ENCODE data around the gene SMAP1.

The SMAP1 gene

GRCh38 chr6:70629929-70630328 is 37.8 kb upstream of the SMAP1 start:
- Histone ChIP-seq H3K4me3 (no peak overlapping the region), H3K4me1 (no peaks in the 10 kb centered on the region), H3K27me3 (no peaks in the 10 kb centered on the region), H3K36me3 (no peaks in the 10 kb centered on the region), H3K9me3 (peaks cover 0 to 3% (median 0%) of the 10 kb centered on the region in 3 donors), H3K27ac (no peak overlapping the region)
- no peak for DNase-seq
- TF ChIP-seq CTCF (IDR thresholded peaks at IDR 0.05), result no peak
- intact Hi-C loops (cut with DNase I; ENCODE audit: low total_unique reads), result no loop called here

GRCh38 chr6:70633870-70634269 is 33.8 kb upstream of the SMAP1 start:
- H3K27ac ChIP-seq, result no peak overlapping the region
- H3K27me3 ChIP-seq, result no peaks in the 10 kb centered on the region
- H3K9me3 ChIP-seq, result no peaks in the 10 kb centered on the region
- H3K36me3 ChIP-seq, result no peaks in the 10 kb centered on the region
- intact Hi-C loops (cut with DNase I; ENCODE audit: low total_unique reads), result no loop called here
- no peaks in the 10 kb centered on the region for H3K4me1 ChIP-seq
- no peak for DNase-seq
- no peak for TF ChIP-seq CTCF (IDR thresholded peaks at IDR 0.05)
- no peak overlapping the region for H3K4me3 ChIP-seq

GRCh38 chr6:70636596-70636995 is 31.1 kb upstream of the SMAP1 start:
- intact Hi-C loops (cut with DNase I; ENCODE audit: low total_unique reads), result no loop called here
- no peak for TF ChIP-seq CTCF (IDR thresholded peaks at IDR 0.05)
- Histone ChIP-seq H3K4me1 (no peaks in the 10 kb centered on the region), H3K27me3 (no peaks in the 10 kb centered on the region), H3K36me3 (no peaks in the 10 kb centered on the region), H3K27ac (no peak overlapping the region), H3K9me3 (no peaks in the 10 kb centered on the region), H3K4me3 (no peak overlapping the region)
- no peak for DNase-seq

GRCh38 chr6:70638468-70638867 is 29.2 kb upstream of the SMAP1 start:
- no peak overlapping the region for H3K4me3 ChIP-seq
- no peak for DNase-seq
- intact Hi-C loops (cut with DNase I; ENCODE audit: low total_unique reads), result no loop called here
- no peak for TF ChIP-seq CTCF (IDR thresholded peaks at IDR 0.05)
- H3K36me3 ChIP-seq, result no peaks in the 10 kb centered on the region
- no peak overlapping the region for H3K27ac ChIP-seq
- no peaks in the 10 kb centered on the region for H3K27me3 ChIP-seq
- no peaks in the 10 kb centered on the region for H3K9me3 ChIP-seq
- no peaks in the 10 kb centered on the region for H3K4me1 ChIP-seq

GRCh38 chr6:70651326-70651905 is 16.3 kb upstream of the SMAP1 start:
- H3K36me3 ChIP-seq, result no peaks in the 10 kb centered on the region
- no peak overlapping the region for H3K27ac ChIP-seq
- intact Hi-C loops (cut with DNase I; ENCODE audit: low total_unique reads), result no loop called here
- no peaks in the 10 kb centered on the region for H3K27me3 ChIP-seq
- no peaks in the 10 kb centered on the region for H3K4me1 ChIP-seq
- DNase-seq, result no peak
- no peaks in the 10 kb centered on the region for H3K9me3 ChIP-seq
- no peak for TF ChIP-seq CTCF (IDR thresholded peaks at IDR 0.05)
- H3K4me3 ChIP-seq, result no peak overlapping the region

- Histone ChIP-seq H3K36me3 (no peaks in the 10 kb centered on the region), H3K27me3 (no peaks in the 10 kb centered on the region), H3K4me1 (no peaks in the 10 kb centered on the region), H3K4me3 (no peak overlapping the region), H3K9me3 (no peaks in the 10 kb centered on the region), H3K27ac (no peak overlapping the region)
- TF ChIP-seq CTCF (IDR thresholded peaks at IDR 0.05), result no peak
- DNase-seq, result no peak
- intact Hi-C loops (cut with DNase I; ENCODE audit: low total_unique reads), result no loop called here
Observed at GRCh38 chr6:70652216-70652615, 15.5 kb upstream of the SMAP1 start.
